ENCODE results near the gene EXOC3L4.

EXOC3L4 gene

GRCh38 chr14:103132381-103133209, 38.1 kb downstream of the EXOC3L4 start:
- Histone ChIP-seq H3K4me1 (ENCODE audit: control insufficient read depth, insufficient read depth, low read length) (peaks cover 15% of the 10 kb centered on the region), H3K27ac (ENCODE audit: low read depth, low read length) (no peak overlapping the region), H3K9ac (ENCODE audit: low read length) (no peak overlapping the region)

GRCh38 chr14:103133210-103134140, 39.0 kb downstream of the EXOC3L4 start:
- H3K9ac ChIP-seq (ENCODE audit: low read length), result no peak overlapping the region
- peaks cover 4% of the 10 kb centered on the region for H3K36me3 ChIP-seq (ENCODE audit: control insufficient read depth, insufficient read depth, low read length)
- peaks cover 21% of the 10 kb centered on the region for H3K4me1 ChIP-seq (ENCODE audit: control insufficient read depth, insufficient read depth, low read length)
- no peak overlapping the region for H3K4me3 ChIP-seq (ENCODE audit: low read length)
- no peak overlapping the region for H3K27ac ChIP-seq (ENCODE audit: low read depth, low read length)
- H3K27me3 ChIP-seq (ENCODE audit: control insufficient read depth, insufficient read depth, low read length), result no peaks in the 10 kb centered on the region

More at GRCh38 chr14:103132381-103133209, 38.1 kb downstream of the EXOC3L4 start:
- peaks cover 4% of the 10 kb centered on the region for H3K36me3 ChIP-seq (ENCODE audit: control insufficient read depth, insufficient read depth, low read length)
- no peak overlapping the region for H3K4me3 ChIP-seq (ENCODE audit: low read length)
- no peaks in the 10 kb centered on the region for H3K27me3 ChIP-seq (ENCODE audit: control insufficient read depth, insufficient read depth, low read length)

- no peak overlapping the region for H3K27ac ChIP-seq (ENCODE audit: low read depth, low read length)
- no peaks in the 10 kb centered on the region for H3K27me3 ChIP-seq (ENCODE audit: control insufficient read depth, insufficient read depth, low read length)
- no peak overlapping the region for H3K4me3 ChIP-seq (ENCODE audit: low read length)
- H3K36me3 ChIP-seq (ENCODE audit: control insufficient read depth, insufficient read depth, low read length), result peaks cover 4% of the 10 kb centered on the region
- H3K4me1 ChIP-seq (ENCODE audit: control insufficient read depth, insufficient read depth, low read length), result peaks cover 21% of the 10 kb centered on the region
- no peak overlapping the region for H3K9ac ChIP-seq (ENCODE audit: low read length)
Measured at GRCh38 chr14:103134405-103134804, 39.9 kb downstream of the EXOC3L4 start.

GRCh38 chr14:103134919-103135318, 40.4 kb downstream of the EXOC3L4 start:
- Histone ChIP-seq H3K4me3 (ENCODE audit: low read length) (no peak overlapping the region), H3K27me3 (ENCODE audit: control insufficient read depth, insufficient read depth, low read length) (no peaks in the 10 kb centered on the region), H3K27ac (ENCODE audit: low read depth, low read length) (no peak overlapping the region), H3K9ac (ENCODE audit: low read length) (no peak overlapping the region), H3K36me3 (ENCODE audit: control insufficient read depth, insufficient read depth, low read length) (peaks cover 4% of the 10 kb centered on the region), H3K4me1 (ENCODE audit: control insufficient read depth, insufficient read depth, low read length) (peaks cover 21% of the 10 kb centered on the region)

GRCh38 chr14:103135333-103136260, 41.1 kb downstream of the EXOC3L4 start:
- Histone ChIP-seq H3K27ac (ENCODE audit: low read depth, low read length) (no peak overlapping the region), H3K27me3 (ENCODE audit: control insufficient read depth, insufficient read depth, low read length) (no peaks in the 10 kb centered on the region), H3K36me3 (ENCODE audit: control insufficient read depth, insufficient read depth, low read length) (peaks cover 4% of the 10 kb centered on the region), H3K4me1 (ENCODE audit: control insufficient read depth, insufficient read depth, low read length) (peaks cover 21% of the 10 kb centered on the region), H3K9ac (ENCODE audit: low read length) (no peak overlapping the region), H3K4me3 (ENCODE audit: low read length) (no peak overlapping the region)

- peak overlapping the region; percentile 35 for H3K27ac ChIP-seq (ENCODE audit: low read depth, low read length)
- no peak overlapping the region for H3K9ac ChIP-seq (ENCODE audit: low read length)
- peaks cover 4% of the 10 kb centered on the region for H3K36me3 ChIP-seq (ENCODE audit: control insufficient read depth, insufficient read depth, low read length)
- H3K4me3 ChIP-seq (ENCODE audit: low read length), result no peak overlapping the region
- peaks cover 13% of the 10 kb centered on the region for H3K4me1 ChIP-seq (ENCODE audit: control insufficient read depth, insufficient read depth, low read length)
- H3K27me3 ChIP-seq (ENCODE audit: control insufficient read depth, insufficient read depth, low read length), result no peaks in the 10 kb centered on the region
Measured at GRCh38 chr14:103136388-103137271, 42.1 kb downstream of the EXOC3L4 start.

- H3K4me3 ChIP-seq (ENCODE audit: low read length), result no peak overlapping the region
- peak overlapping the region; percentile 33 for H3K27ac ChIP-seq (ENCODE audit: low read depth, low read length)
- peaks cover 4% of the 10 kb centered on the region for H3K27me3 ChIP-seq (ENCODE audit: control insufficient read depth, insufficient read depth, low read length)
- H3K36me3 ChIP-seq (ENCODE audit: control insufficient read depth, insufficient read depth, low read length), result peaks cover 4% of the 10 kb centered on the region
- H3K9ac ChIP-seq (ENCODE audit: low read length), result no peak overlapping the region
- H3K4me1 ChIP-seq (ENCODE audit: control insufficient read depth, insufficient read depth, low read length), result peaks cover 10% of the 10 kb centered on the region
Measured at GRCh38 chr14:103137689-103138300, 43.3 kb downstream of the EXOC3L4 start.

- no peaks in the 10 kb centered on the region for H3K36me3 ChIP-seq (ENCODE audit: control insufficient read depth, insufficient read depth, low read length)
- peaks cover 10% of the 10 kb centered on the region for H3K4me1 ChIP-seq (ENCODE audit: control insufficient read depth, insufficient read depth, low read length)
- H3K27ac ChIP-seq (ENCODE audit: low read depth, low read length), result peak overlapping the region; percentile 24
- H3K9ac ChIP-seq (ENCODE audit: low read length), result no peak overlapping the region
- no peak overlapping the region for H3K4me3 ChIP-seq (ENCODE audit: low read length)
- peaks cover 7% of the 10 kb centered on the region for H3K27me3 ChIP-seq (ENCODE audit: control insufficient read depth, insufficient read depth, low read length)
Measured at GRCh38 chr14:103138301-103139131, 44.0 kb downstream of the EXOC3L4 start.

- Histone ChIP-seq H3K27me3 (ENCODE audit: control insufficient read depth, insufficient read depth, low read length) (peaks cover 7% of the 10 kb centered on the region), H3K9ac (ENCODE audit: low read length) (no peak overlapping the region), H3K4me1 (ENCODE audit: control insufficient read depth, insufficient read depth, low read length) (peaks cover 10% of the 10 kb centered on the region), H3K4me3 (ENCODE audit: low read length) (no peak overlapping the region), H3K27ac (ENCODE audit: low read depth, low read length) (no peak overlapping the region), H3K36me3 (ENCODE audit: control insufficient read depth, insufficient read depth, low read length) (no peaks in the 10 kb centered on the region)
Measured at GRCh38 chr14:103139132-103140025, 44.9 kb downstream of the EXOC3L4 start.

All from rectal smooth muscle tissue (tissue), 1 donor.